ENCODE results near the gene NR2C2AP. TPM values are rescaled to one million over a fixed set of nuclear protein-coding genes. Genes with fewer than 3 reads are reported as not detected.

NR2C2AP gene
- total and polyA plus RNA-seq, 2 of the 13 experiments (the other 11 are each of a cell fraction or from before 2014, with no cell fraction given), result 12.2 to 26.8 TPM

GRCh38 chr19:19171821-19172532 lies 31.2 kb downstream of the NR2C2AP start (continued):
- TF ChIP-seq PAXIP1 (CRISPR knock-in tag; conservative IDR thresholded peaks at IDR 0.05) (peak; percentile 77), YEATS2 (CRISPR knock-in tag; IDR thresholded peaks at IDR 0.05; ENCODE audit: borderline replicate concordance) (peak; percentile 46; the same call in 1 of the 2 replicates), ARNT2 (CRISPR knock-in tag; IDR thresholded peaks at IDR 0.05; ENCODE audit: low read depth) (peak; percentile 48; the same call in 1 of the 2 replicates), GABPA (IDR thresholded peaks at IDR 0.05; ENCODE audit: low read depth, low read length) (no peak), GABPA (CRISPR knock-in tag; IDR thresholded peaks at IDR 0.05; ENCODE audit: low read depth) (0 out of 2 replicates have a peak, but pooled peaks have one; percentile 25), ZNF792 (CRISPR knock-in tag; IDR thresholded peaks at IDR 0.05) (0 out of 2 replicates have a peak, but pooled peaks have one; percentile 16), ZNF709 (CRISPR knock-in tag; IDR thresholded peaks at IDR 0.05) (0 out of 2 replicates have a peak, but pooled peaks have one; percentile 55), PHF21A (CRISPR knock-in tag; IDR thresholded peaks at IDR 0.05) (no peak), ZNF674 (CRISPR knock-in tag; IDR thresholded peaks at IDR 0.05; ENCODE audit: low read depth) (0 out of 2 replicates have a peak, but pooled peaks have one; percentile 34), RBFOX2 (IDR thresholded peaks at IDR 0.05; ENCODE audit: low read depth, low read length) (peak; percentile 66), YEATS4 (CRISPR knock-in tag; IDR thresholded peaks at IDR 0.05; ENCODE audit: borderline replicate concordance) (0 out of 2 replicates have a peak, but pooled peaks have one; percentile 42), RXRB (CRISPR knock-in tag; IDR thresholded peaks at IDR 0.05; ENCODE audit: borderline replicate concordance) (peak; percentile 70), ZNF281 (CRISPR knock-in tag; IDR thresholded peaks at IDR 0.05; ENCODE audit: borderline replicate concordance) (peak; percentile 96), FOXK1 (CRISPR knock-in tag; IDR thresholded peaks at IDR 0.05; ENCODE audit: borderline replicate concordance, low read depth) (peak; percentile 77; the same call in 1 of the 2 replicates), ZBTB34 (CRISPR knock-in tag; IDR thresholded peaks at IDR 0.05) (no peak), THRA (CRISPR knock-in tag; IDR thresholded peaks at IDR 0.05; ENCODE audit: borderline replicate concordance) (peak; percentile 68; the same call in 1 of the 2 replicates), KMT2B (CRISPR knock-in tag; IDR thresholded peaks at IDR 0.05) (0 out of 2 replicates have a peak, but pooled peaks have one; percentile 37), MTA1 (CRISPR knock-in tag; IDR thresholded peaks at IDR 0.05; ENCODE audit: borderline replicate concordance) (peak; percentile 46; the same call in 1 of the 2 replicates), ZNF350 (CRISPR knock-in tag; IDR thresholded peaks at IDR 0.05; ENCODE audit: borderline replicate concordance, low read depth) (peak; percentile 77), ZNF607 (CRISPR knock-in tag; IDR thresholded peaks at IDR 0.05; ENCODE audit: borderline replicate concordance) (0 out of 2 replicates have a peak, but pooled peaks have one; percentile 26)

All from HepG2 (cell line).